Activated CD4-positive, alpha-beta T cell treated with anti-CD3 and anti-CD28 coated beads, Interleukin-2, amount 50 U/mL, for 4 hours (primary cell): Measurements from ENCODE around the gene FHIT.
"Not testable (repeated sequence)": the region's sequence is repeated elsewhere in the genome, so short reads cannot be mapped to it uniquely, and the experiment has no call there.

Experiments
- DNase-seq, 2 experiments: peaks; one replicate each; pipeline ENCODE4 v3.0.0-alpha.2; 2020

FHIT gene

DNA sequence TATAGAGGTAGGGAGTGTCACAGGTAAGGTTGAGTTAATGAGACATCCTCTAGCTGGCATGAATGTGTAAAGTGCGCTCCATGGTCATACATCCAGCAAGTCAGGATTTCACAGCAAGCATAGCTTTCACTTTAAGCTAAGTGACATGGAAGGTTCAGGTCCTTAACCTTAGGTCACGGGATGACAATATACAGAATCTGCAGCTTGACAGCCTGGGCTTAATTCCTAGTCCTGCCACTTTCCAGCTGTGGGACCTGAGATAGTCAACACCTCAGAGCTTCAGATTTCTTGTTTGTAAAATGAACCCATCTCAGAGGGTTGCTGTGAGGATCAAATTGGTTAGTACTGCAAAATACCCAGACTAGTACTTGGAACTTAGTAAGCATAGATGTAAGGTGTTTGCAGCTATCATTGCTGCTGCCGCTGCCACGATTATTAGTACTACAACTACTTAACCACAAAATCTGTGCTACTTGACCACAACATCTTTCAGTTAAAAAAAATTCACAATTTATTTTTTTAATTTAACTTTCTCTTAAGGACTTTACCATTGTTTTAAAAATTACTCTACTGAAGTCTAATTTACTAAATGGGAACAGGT, 1311.3 kb downstream of the FHIT start:
- no peak for DNase-seq

GRCh38 chr3:59938828-59939227, 1312.4 kb downstream of the FHIT start:
- DNase-seq = no peak

- no peak for DNase-seq
Observed at GRCh38 chr3:59937201-59937600, 1314.1 kb downstream of the FHIT start.

GRCh38 chr3:59936472-59936871, 1314.8 kb downstream of the FHIT start:
- DNase-seq = no peak

GRCh38 chr3:59935025-59935424, 1316.2 kb downstream of the FHIT start:
- no peak for DNase-seq

DNA sequence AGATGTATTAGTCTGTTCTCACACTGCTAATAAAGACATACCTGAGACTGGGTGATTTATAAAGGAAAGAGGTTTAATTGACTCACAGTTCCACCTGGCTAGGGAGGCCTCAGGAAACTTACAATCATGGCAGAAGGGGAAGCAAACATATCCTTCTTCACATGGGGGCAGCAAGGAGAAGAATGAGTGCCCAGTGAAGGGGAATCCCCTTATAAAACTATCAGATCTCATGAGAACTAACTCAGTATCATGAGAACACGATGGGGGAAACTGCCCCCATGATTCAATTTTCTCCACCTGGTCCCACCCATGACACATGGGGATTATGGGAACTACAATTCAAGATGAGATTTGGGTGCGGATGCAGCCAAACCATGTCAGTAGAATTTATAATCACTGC, 1316.7 kb downstream of the FHIT start:
- not testable (repeated sequence) for DNase-seq

GRCh38 chr3:59930170-59930569, 1321.1 kb downstream of the FHIT start:
- no peak for DNase-seq

DNA sequence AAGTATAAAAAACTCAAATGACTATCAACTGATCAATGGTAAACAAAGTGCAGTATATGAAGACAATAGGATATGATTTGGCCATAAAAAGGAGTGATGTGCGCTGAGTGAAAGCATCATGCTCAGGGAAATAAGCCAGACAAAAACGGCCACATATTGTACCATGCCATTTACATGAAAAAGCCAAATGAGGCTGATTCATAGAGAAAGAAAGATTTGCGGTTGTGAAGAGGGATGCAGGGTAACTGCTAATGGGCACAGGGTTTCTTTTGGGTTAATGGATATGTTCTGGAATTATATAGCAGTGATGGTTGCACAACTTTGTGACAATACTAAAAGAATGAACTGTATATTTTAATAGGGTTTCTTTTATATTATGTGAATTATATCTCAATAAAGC, 1324.2 kb downstream of the FHIT start:
- DNase-seq = no peak

DNA sequence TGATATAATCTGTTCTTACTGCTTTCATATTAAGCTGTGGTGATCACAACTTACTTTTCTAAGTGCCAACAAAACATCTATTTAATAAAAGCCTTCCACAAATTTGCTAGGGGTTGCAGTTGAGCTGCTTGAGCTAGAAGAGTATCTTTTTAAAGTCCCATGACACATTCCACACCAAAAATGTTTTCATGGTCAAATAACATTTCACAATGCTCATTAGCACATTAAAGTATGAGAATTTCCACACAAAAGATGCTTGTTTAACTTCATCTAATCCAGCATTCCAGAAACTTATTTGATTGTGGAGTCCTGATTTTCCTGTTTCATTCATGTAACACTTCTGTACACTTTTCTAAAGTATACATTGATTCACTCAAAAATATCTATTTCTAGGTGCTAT, 1325.3 kb downstream of the FHIT start:
- DNase-seq = no peak

- DNase-seq = no peak
Observed at GRCh38 chr3:59922192-59922591, 1329.1 kb downstream of the FHIT start.

- no peak for DNase-seq
Observed at GRCh38 chr3:59920822-59921221, 1330.4 kb downstream of the FHIT start.

DNA sequence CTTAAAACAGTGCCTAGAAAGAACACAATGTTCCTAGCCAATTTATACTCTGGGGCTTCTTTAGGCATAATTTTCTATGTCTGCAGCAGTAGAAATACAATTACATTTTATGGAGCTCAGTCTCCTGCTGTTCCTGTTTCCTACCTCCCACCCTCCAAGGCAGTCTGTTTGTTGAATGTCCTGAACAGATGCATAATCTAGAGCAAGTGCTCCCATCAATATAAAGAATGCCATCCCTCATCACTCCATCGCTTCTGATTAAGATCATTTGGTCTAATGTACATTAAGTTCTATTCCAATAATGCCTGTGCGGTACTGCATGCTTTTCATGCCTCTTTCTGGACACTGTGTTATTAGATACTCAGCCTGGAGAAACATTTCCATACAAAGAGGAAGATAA, 1331.7 kb downstream of the FHIT start:
- DNase-seq = no peak

DNA sequence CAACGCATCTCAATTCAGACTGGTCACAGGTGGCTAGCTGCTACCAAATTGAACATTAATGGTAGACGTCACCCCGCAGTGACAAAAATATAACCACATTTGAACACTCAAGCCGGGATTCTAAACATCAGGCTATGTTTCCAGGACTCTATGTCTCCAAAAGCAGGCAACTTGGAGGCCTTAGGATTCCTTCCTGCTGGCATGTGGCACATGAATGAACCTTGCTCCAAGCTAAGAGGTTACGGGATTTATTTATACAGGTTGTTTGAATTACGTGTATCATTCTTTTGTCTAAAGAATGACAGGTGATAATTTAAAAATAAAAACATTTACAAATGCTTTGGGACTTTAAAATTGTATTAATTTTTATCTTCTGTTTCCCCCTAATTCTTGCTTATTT, 1337.0 kb downstream of the FHIT start:
- DNase-seq = no peak

DNA sequence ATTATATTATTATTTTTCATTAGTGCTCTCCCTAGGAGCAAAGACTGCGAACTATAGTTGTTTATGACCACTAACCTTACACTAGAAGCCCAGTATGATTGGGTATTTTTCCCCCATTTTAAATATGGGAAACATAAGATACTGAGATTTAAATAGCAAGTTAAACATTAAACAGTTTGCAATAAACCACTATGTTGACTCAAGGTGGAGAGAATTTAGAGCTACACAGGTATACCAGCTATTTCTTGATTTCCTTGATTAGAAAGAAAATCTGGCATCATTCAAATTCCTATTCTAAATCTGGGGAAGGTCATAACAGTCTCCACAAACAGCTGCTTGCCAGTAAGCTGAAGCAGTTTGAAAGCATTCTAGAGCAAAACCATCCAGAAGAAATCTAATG, 1337.6 kb downstream of the FHIT start:
- no peak for DNase-seq

- no peak for DNase-seq
Observed at GRCh38 chr3:59908701-59909100, 1342.6 kb downstream of the FHIT start.

DNA sequence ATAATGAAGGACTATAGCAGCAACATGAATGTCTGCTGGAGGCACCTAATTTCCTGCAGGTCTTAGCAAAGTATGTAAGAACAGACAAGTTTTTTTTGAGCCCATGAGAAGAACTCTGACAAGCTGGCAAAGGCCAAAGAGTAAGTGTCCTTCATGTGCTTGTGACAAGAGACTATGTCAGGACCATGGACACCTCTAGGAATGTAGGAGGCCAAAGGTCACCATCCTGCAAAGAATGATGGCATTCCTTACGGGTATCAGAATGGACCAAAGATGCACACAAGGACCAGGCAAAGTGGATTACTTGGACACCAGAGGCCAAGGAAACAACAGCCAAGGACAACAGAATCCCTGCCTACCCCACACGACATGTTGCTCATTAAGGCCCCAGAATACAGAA, 1343.0 kb downstream of the FHIT start:
- DNase-seq = no peak

DNA sequence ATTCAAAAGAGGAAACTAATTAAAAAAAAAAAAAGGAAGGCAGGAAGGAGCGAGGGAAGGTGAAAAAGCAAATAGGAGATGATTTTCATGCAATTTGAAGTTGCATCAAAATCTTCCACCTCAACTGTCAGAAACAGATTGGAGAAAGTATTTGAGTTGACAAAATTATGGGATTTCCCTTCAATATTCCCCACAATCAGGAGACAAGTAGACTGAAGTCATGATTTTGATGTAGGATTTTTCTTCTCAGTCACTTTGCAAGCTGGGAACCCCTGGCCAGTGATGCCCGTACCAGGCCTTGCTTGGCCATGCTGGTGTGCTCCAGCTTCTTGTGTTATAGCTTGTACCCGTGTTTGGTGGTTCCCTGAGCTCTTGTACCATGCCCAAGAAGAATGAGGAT, 1347.0 kb downstream of the FHIT start:
- DNase-seq = no peak

DNA sequence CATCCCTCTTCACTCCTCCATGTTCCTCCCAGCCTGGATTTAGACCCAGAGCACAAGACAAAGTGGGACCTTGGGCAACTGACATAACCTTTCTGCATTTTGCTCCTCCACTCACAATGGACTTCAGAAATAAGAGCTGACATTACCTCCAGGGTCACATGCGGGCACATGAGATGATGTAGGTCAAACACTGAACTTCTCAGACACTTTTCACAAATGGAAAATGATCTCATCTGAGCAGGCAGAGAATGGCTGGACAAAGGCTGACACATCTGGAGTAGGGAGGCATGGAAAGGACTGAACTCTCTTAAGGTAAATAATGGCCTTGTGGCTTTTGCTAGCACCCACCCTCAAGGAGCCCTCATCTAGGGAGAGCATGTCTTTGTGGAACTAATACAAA, 1352.2 kb downstream of the FHIT start:
- DNase-seq = no peak

GRCh38 chr3:59895972-59896371, 1355.3 kb downstream of the FHIT start:
- DNase-seq = no peak

DNA sequence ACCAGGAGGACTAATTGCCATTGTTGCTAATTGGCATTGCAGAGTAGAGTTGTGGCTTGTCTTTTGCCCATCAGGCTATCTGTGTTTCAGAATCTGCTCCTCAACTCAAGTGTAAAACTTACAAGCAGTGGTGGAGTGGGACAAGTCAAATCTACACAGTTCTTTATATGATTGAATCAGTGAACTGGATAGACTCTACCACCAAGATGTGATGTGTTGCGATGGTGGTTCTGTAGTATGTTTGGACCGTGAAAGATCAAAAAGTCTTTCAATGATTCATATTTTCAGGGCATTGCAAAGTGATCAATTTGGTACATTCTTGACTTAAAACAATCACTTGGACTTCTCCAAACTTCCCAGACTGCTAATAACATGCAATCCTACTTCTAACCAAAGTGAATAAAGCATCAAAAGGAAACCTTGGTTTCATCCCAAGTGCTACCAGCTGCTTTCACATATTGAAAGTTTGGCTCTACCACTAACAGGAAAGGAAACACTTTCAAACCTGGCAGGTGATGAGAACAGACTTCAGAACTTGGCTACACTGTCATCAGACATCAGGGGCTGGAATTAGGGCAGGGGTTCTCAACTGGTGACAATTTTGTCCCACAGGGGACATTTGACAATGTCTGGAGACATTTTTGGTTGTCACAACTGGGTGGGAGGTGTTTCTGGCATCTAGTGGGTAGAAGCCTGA, 1356.7 kb downstream of the FHIT start:
- no peak for DNase-seq

- no peak for DNase-seq
Observed at GRCh38 chr3:59890639-59891038, 1360.6 kb downstream of the FHIT start.

- no peak for DNase-seq
Observed at GRCh38 chr3:59886790-59887189, 1364.5 kb downstream of the FHIT start.

DNA sequence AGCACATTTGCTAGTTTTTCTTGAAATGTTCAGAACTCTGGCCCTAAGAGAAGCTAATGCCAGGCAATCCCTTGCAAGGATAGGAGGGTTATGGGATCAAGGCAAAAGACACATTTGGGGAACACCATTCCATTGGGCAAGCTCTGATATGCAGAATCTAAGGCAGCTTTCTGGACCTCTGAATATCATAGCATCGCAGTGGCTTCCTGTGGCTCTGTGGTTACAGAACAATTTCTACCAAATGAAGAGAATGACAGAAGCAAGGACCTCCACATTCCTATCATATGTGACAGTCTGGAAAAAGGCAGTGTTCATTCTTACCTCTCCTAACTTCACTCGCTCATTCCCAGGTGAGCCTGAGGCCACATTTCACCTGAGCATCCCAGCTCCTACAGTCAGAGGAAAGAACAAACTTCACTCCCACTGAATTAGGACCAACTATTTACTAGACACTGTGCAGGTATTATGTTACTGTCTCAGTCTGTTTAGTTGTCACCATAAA, 1365.3 kb downstream of the FHIT start:
- no peak for DNase-seq

DNA sequence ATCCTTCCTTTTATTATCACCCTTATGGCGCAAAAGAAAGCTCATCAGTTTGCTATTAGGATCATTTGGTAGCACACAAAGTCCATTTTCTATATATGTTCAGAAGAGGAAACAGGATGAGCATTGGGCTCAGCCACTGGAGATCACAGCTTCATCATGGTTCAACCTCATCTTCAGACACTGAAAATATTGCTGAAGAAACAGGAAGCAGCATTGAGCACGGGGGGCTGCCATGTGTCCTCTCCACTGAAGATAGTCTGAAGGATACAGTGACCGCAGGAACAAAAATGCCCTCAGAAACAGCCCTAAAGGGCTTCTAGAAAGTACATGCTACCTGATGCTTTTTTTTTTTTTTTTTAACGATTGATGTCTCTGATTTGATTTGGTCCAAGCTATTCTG, 1366.2 kb downstream of the FHIT start:
- no peak for DNase-seq

- no peak for DNase-seq
Observed at GRCh38 chr3:59884409-59884808, 1366.8 kb downstream of the FHIT start.
